NB4 (cell line): ENCODE measurements around the gene EME1.

Experiments
- CTCF ChIP-seq: IDR thresholded peaks from one replicate; pipeline ENCODE4 v1.5.1; 2012; ENCODE audit warnings: low read depth, low read length
- POLR2A ChIP-seq: IDR thresholded peaks from 2 replicates; pipeline ENCODE4 v1.6.1; 2011; ENCODE audit warnings: mild to moderate bottlenecking; ENCODE audit not compliant: insufficient read length; ENCODE audit errors: extremely low read depth

GRCh38 chr17:50337956-50338355 is 35.1 kb upstream of the EME1 start:
- TF ChIP-seq CTCF, result no peak
- no peak for TF ChIP-seq POLR2A
